HEK293T (cell line): ENCODE measurements around the gene ZNF385B.

Experiments
- FOXA1 ChIP-seq: fragments of 450-650 bp; IDR thresholded peaks from 2 replicates; pipeline ENCODE4 v1.6.1; 2016; ENCODE audit warnings: mild to moderate bottlenecking
- FOXK2 ChIP-seq: fragments of 450-650 bp; IDR thresholded peaks from 2 replicates; pipeline ENCODE4 v1.6.1; 2016; ENCODE audit warnings: mild to moderate bottlenecking
- FOXM1 ChIP-seq: fragments of 450-650 bp; IDR thresholded peaks from 2 replicates; pipeline ENCODE4 v1.6.1; 2017; ENCODE audit warnings: mild to moderate bottlenecking, borderline replicate concordance
- HDGF ChIP-seq: fragments of 450-650 bp; IDR thresholded peaks from 2 replicates; pipeline ENCODE4 v1.6.1; 2017; ENCODE audit warnings: antibody characterized with exemption, borderline replicate concordance
- L3MBTL2 ChIP-seq: fragments of 450-650 bp; conservative IDR thresholded peaks from 2 replicates; pipeline ENCODE4 v1.6.1; 2016; ENCODE audit warnings: mild to moderate bottlenecking
- LEF1 ChIP-seq: fragments of 450-650 bp; IDR thresholded peaks from 2 replicates; pipeline ENCODE4 v1.6.1; 2017; ENCODE audit warnings: mild to moderate bottlenecking, borderline replicate concordance
- SP1 ChIP-seq: fragments of 450-650 bp; IDR thresholded peaks from 2 replicates; pipeline ENCODE4 v1.6.1; 2017
- SUZ12 ChIP-seq: fragments of 450-650 bp; IDR thresholded peaks from 2 replicates; pipeline ENCODE4 v1.6.1; 2016; ENCODE audit warnings: mild to moderate bottlenecking
- TARDBP ChIP-seq: fragments of 450-650 bp; IDR thresholded peaks from 2 replicates; pipeline ENCODE4 v1.6.1; 2016

DNA sequence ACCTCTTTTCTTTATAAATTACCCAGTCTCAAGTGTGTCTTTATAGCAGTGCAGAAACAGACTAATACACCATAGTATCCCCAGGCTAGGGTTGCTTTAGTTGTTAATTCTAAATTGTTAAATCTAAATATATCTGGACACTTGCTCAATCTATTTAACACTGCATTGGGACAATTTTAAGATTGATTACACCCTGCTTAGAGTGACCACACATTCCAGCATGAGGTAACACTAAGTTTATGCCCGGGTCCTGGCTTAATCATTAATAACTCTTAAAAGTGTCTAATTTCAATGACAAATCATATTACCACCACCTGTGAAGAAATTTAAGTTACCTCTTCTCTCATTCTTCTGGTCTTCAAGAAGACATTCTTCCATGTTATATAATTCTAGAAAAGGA is 131.4 kb downstream of the ZNF385B start:
- TF ChIP-seq L3MBTL2 (no peak), SUZ12 (no peak), LEF1 (no peak), FOXM1 (no peak), FOXA1 (no peak), FOXK2 (no peak), TARDBP (no peak), SP1 (no peak), HDGF (no peak)
